BLaER1 treated with 17β-estradiol and CSF1 and Interleukin-3, amounts not matched to agents 10 nM and 100 nM (cell line): ENCODE measurements around the gene LMO2.
A peak's percentile ranks its signal among the peaks of the same experiment; 100 is the strongest.
"Not testable (repeated sequence)": the region's sequence is repeated elsewhere in the genome, so short reads cannot be mapped to it uniquely, and the experiment has no call there.

Experiments
- H3K27ac ChIP-seq, 11 experiments: shearing (Covaris generic); formaldehyde crosslinking; 2 replicates each; pipeline ENCODE4 v1.8.1; 2022
- H3K27me3 ChIP-seq, 11 experiments: shearing (Covaris generic); formaldehyde crosslinking; 2 replicates each; pipeline ENCODE4 v1.8.1; 2022
- H3K36me3 ChIP-seq, 11 experiments: shearing (Covaris generic); formaldehyde crosslinking; 2 replicates each; pipeline ENCODE4 v1.8.1; 2022
- H3K4me1 ChIP-seq, 10 experiments: shearing (Covaris generic); formaldehyde crosslinking; 2 replicates each; pipeline ENCODE4 v1.8.1; 2022
- H3K4me2 ChIP-seq, 11 experiments: shearing (Covaris generic); formaldehyde crosslinking; 2 replicates each; pipeline ENCODE4 v1.8.1; 2022
- H3K4me3 ChIP-seq, 10 experiments: shearing (Covaris generic); formaldehyde crosslinking; 2 replicates each; pipeline ENCODE4 v1.8.1; 2022
- H3K9ac ChIP-seq, 11 experiments: shearing (Covaris generic); formaldehyde crosslinking; 2 replicates each; pipeline ENCODE4 v1.8.1; 2022
- H3K9me3 ChIP-seq, 11 experiments: shearing (Covaris generic); formaldehyde crosslinking; replicated peaks in 1 of 11; 2 replicates each; pipeline ENCODE4 v1.8.1; 2022
- H4K20me1 ChIP-seq, 11 experiments: shearing (Covaris generic); formaldehyde crosslinking; 2 replicates each; pipeline ENCODE4 v1.8.1; 2022
- Cebpa-rat ChIP-seq, 11 experiments: shearing (Covaris generic); IDR thresholded peaks; 2 replicates each; pipeline ENCODE4 v1.8.1; 2022

Gene LMO2

GRCh38 chr11:33923626-33924025, 31.8 kb upstream of the LMO2 start:
- no peak overlapping the region for H3K9ac ChIP-seq
- peaks cover 25 to 99% (median 52%) of the 10 kb centered on the region in 10 experiments for H3K4me1 ChIP-seq
- H3K36me3 ChIP-seq = no peaks in the 10 kb centered on the region
- no peak overlapping the region for H3K4me3 ChIP-seq
- H3K27me3 ChIP-seq = peaks cover 0 to 32% (median 23%) of the 10 kb centered on the region in 11 experiments; a peak in 16 of 22 replicates
- peaks cover 0 to 22% (median 9%) of the 10 kb centered on the region in 11 experiments; a peak in 16 of 22 replicates for H3K9me3 ChIP-seq
- peak overlapping the region in 1 of 11 experiments; percentile 10; a peak in 1 of 22 replicates for H3K27ac ChIP-seq
- TF ChIP-seq Cebpa-rat (IDR thresholded peaks at IDR 0.05) = no peak
- no peaks in the 10 kb centered on the region for H4K20me1 ChIP-seq
- H3K4me2 ChIP-seq = peak overlapping the region in 4 of 11 experiments; percentile 70 to 89 (median 86); a peak in 8 of 22 replicates

- peaks cover 14 to 41% (median 25%) of the 10 kb centered on the region in 11 experiments; a peak in 21 of 22 replicates for H3K9me3 ChIP-seq
- H3K27me3 ChIP-seq = peaks cover 0 to 37% (median 23%) of the 10 kb centered on the region in 11 experiments; a peak in 16 of 22 replicates
- H3K4me2 ChIP-seq = peak overlapping the region; percentile 65 to 89 (median 76)
- peaks cover 25 to 91% (median 33%) of the 10 kb centered on the region in 10 experiments for H3K4me1 ChIP-seq
- peak overlapping the region; percentile 4 to 91 (median 54) for H3K27ac ChIP-seq
- peaks cover 0 to 6% (median 0%) of the 10 kb centered on the region in 11 experiments; a peak in 2 of 22 replicates for H3K36me3 ChIP-seq
- peak in 2 of 11 experiments; percentile 10 to 58; a peak in 2 of 22 replicates for TF ChIP-seq Cebpa-rat (IDR thresholded peaks at IDR 0.05)
- no peaks in the 10 kb centered on the region for H4K20me1 ChIP-seq
- H3K4me3 ChIP-seq = no peak overlapping the region; a peak in 1 of 20 replicates
- peak overlapping the region in 6 of 11 experiments; percentile 7 to 73 (median 52); a peak in 9 of 22 replicates for H3K9ac ChIP-seq
Measured at GRCh38 chr11:33920838-33921613, 29.1 kb upstream of the LMO2 start.

- Histone ChIP-seq H3K27ac (peak overlapping the region in 3 of 11 experiments; percentile 3 to 91 (median 89); a peak in 3 of 22 replicates), H3K4me1 (peaks cover 25 to 80% (median 32%) of the 10 kb centered on the region in 10 experiments), H3K4me3 (peak overlapping the region in 1 of 10 experiments; percentile 19; a peak in 1 of 20 replicates), H3K9ac (no peak overlapping the region), H3K36me3 (peaks cover 0 to 6% (median 0%) of the 10 kb centered on the region in 11 experiments; a peak in 2 of 22 replicates), H3K9me3 (peaks cover 14 to 50% (median 25%) of the 10 kb centered on the region in 11 experiments; a peak in 21 of 22 replicates), H3K27me3 (peaks cover 0 to 36% (median 19%) of the 10 kb centered on the region in 11 experiments; a peak in 16 of 22 replicates), H3K4me2 (peak overlapping the region; percentile 31 to 89 (median 73); a peak in 21 of 22 replicates), H4K20me1 (no peaks in the 10 kb centered on the region)
- no peak for TF ChIP-seq Cebpa-rat (IDR thresholded peaks at IDR 0.05)
Measured at GRCh38 chr11:33919645-33920044, 27.8 kb upstream of the LMO2 start.

GRCh38 chr11:33917402-33917801, 25.5 kb upstream of the LMO2 start:
- H3K9ac ChIP-seq, H3K4me2 ChIP-seq, H4K20me1 ChIP-seq, H3K27ac ChIP-seq, H3K4me3 ChIP-seq, H3K36me3 ChIP-seq: not testable (repeated sequence)
- Histone ChIP-seq H3K4me1 (peaks cover 29 to 80% (median 48%) of the 10 kb centered on the region in 10 experiments), H3K9me3 (peaks cover 21 to 64% (median 35%) of the 10 kb centered on the region in 11 experiments), H3K27me3 (peaks cover 0 to 13% (median 2%) of the 10 kb centered on the region in 11 experiments; a peak in 11 of 22 replicates)

- Histone ChIP-seq H3K9me3 (peaks cover 21 to 64% (median 35%) of the 10 kb centered on the region in 11 experiments), H3K27ac (0 out of 22 replicates have a peak overlapping the region, but pooled peaks of 1 of the 11 experiments have one; percentile 32), H3K9ac (no peak overlapping the region), H3K27me3 (0 out of 22 replicates have a peak, but pooled peaks cover 0 to 9% (median 0%) of the 10 kb centered on the region in 11 experiments), H3K4me1 (peaks cover 32 to 80% (median 48%) of the 10 kb centered on the region in 10 experiments), H3K4me3 (no peak overlapping the region), H4K20me1 (no peaks in the 10 kb centered on the region), H3K36me3 (peaks cover 0 to 6% (median 0%) of the 10 kb centered on the region in 11 experiments; a peak in 2 of 22 replicates), H3K4me2 (peak overlapping the region in 2 of 11 experiments; percentile 6 to 8; a peak in 1 of 22 replicates)
- TF ChIP-seq Cebpa-rat (IDR thresholded peaks at IDR 0.05) = no peak
Measured at GRCh38 chr11:33916736-33917135, 24.9 kb upstream of the LMO2 start.

GRCh38 chr11:33915526-33915925, 23.6 kb upstream of the LMO2 start:
- Histone ChIP-seq H3K4me1 (peaks cover 21 to 81% (median 42%) of the 10 kb centered on the region in 10 experiments), H3K4me3 (no peak overlapping the region), H3K27ac (0 out of 22 replicates have a peak overlapping the region, but pooled peaks of 1 of the 11 experiments have one; percentile 20), H4K20me1 (no peaks in the 10 kb centered on the region), H3K9ac (no peak overlapping the region), H3K4me2 (no peak overlapping the region), H3K36me3 (peaks cover 0 to 6% (median 0%) of the 10 kb centered on the region in 11 experiments; a peak in 2 of 22 replicates), H3K9me3 (peaks cover 21 to 64% (median 35%) of the 10 kb centered on the region in 11 experiments), H3K27me3 (0 out of 22 replicates have a peak, but pooled peaks cover 0 to 9% (median 0%) of the 10 kb centered on the region in 11 experiments)
- TF ChIP-seq Cebpa-rat (IDR thresholded peaks at IDR 0.05) = no peak

- TF ChIP-seq Cebpa-rat (IDR thresholded peaks at IDR 0.05) = no peak
- Histone ChIP-seq H3K4me1 (peaks cover 9 to 82% (median 34%) of the 10 kb centered on the region in 10 experiments), H3K9ac (no peak overlapping the region), H3K4me2 (peak overlapping the region in 5 of 11 experiments; percentile 5 to 87 (median 78); a peak in 7 of 22 replicates), H3K4me3 (no peak overlapping the region), H3K27ac (peak overlapping the region in 4 of 11 experiments; percentile 84 to 92 (median 90); a peak in 5 of 22 replicates), H4K20me1 (no peaks in the 10 kb centered on the region), H3K9me3 (peaks cover 16 to 51% (median 29%) of the 10 kb centered on the region in 11 experiments), H3K27me3 (0 out of 22 replicates have a peak, but pooled peaks cover 0 to 9% (median 0%) of the 10 kb centered on the region in 11 experiments), H3K36me3 (peaks cover 0 to 6% (median 0%) of the 10 kb centered on the region in 11 experiments; a peak in 2 of 22 replicates)
Measured at GRCh38 chr11:33913991-33914390, 22.1 kb upstream of the LMO2 start.
